ENCODE data around the gene MAP3K6.
A peak's percentile ranks its signal among the peaks of the same experiment; 100 is the strongest.

The MAP3K6 gene

DNA sequence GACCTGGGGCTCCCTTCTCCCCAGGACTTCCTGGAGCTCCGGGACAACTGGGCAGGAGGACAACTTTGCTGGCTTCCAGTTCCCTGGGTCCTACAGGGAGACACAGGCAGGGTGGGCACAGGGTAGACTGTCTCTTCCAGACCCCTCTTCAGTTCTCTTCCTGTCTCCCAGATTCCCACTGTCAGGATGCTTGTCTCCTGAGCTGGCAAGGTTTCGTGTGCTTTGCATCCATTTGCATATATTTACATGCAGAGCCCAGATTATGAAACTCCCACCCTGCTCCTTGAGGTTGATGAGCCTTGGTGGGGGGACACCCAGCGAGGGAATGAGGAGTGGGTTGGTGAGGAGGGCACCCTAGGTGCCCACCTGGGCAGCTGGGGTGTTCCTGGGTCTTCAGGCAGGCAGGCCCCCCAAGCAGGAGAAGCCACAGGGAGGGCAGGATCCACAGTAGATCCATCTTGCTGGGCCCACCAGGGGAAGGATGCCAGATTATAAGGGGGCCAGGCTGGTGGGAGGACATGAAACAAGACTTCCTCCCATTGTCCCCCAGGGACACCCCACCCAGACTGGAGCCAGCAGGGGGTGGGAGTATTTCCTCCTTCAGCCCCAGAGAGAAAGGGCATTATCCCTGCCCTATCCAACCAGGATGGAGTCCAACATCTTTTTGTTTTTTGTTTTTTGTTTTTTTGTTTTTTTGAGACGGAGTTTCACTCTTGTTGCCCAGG is 7.8 kb upstream of the MAP3K6 start, which contains the start of gene FCN3:
Gene FCN3, minus strand, starts transcription at position 463 of the 725 bp plus-strand sequence. Its CDS starts 6 bp downstream, at position 457.
- no peak for DNase-seq

DNA sequence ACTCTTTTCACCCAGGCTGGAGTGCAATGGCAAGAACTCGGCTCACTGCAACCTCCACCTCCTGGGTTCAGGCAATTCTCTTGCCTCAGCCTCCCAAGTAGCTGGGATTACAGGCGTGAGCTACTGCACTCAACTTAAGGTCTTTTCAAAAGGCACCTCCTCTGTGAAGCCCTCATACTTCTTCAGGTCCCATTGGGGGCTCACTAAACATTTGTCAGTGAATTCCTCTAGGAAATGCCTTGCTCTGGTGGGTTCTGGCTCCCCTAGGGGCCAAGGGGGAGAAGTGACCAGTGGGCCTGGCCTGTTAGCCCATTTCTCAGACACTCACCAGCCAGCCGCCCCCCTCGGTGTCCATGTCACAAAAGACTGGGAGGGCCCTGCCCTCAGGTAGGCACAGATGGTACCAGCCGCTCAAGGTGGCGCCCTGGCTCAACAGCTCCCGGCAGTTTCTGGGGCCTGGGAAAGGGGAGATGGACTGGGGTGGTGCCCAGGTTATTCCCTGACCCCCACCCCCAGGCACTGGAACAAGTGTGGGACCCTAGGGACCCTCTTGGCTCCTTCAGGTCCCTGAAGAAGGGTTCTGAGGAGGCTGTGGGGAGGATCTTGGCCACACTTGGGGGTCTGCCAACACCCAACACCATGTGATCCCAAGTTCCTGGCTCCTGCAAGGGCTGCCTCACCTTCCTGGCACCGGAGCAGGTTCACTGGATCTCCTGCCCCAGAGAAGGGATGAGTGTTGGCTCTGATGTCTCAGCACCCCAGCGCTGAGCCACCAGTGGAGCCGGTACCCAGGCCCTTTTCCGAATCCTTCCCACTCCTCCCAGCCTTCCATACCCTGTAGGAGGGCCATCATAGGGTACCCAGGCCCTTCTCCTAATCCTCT is 6.3 kb upstream of the MAP3K6 start:
- DNase-seq: no peak

DNA sequence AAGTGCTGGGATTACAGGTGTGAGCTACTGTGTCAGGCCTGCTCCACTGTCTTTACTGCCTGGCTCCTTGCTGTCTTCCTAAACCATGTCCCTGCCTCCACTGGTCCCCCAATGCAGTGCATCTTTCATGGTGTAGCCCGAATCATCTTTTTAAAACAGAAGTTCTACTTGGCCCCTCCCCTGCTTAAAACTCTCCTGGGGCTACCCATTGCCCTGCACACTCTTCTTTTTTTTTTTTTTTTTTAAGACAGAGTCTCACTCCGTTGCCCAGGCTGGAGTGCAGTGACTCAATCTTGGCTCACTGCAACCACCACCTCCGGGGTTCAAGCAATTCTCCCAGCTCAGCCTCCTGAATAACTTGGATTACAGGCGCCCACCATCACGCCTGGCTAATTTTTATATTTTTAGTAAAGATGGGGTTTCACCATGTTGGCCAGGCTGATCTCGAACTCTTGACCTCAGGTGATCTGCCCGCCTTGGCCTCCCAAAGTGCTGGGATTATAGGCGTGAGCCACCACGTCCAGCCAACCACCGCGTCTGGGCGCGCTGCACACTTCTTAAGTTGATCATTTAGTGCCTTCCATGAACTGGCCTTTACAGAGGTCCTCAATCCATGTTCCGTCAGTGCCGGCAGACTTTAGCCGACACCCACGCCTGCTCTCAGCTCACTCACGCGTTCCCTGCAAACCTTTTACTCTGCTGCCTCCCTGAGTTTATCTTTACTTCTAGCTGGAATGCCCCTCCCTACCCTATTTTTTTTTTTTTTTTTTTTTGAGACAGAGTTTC is 5.5 kb upstream of the MAP3K6 start:
- no peak for DNase-seq

DNA sequence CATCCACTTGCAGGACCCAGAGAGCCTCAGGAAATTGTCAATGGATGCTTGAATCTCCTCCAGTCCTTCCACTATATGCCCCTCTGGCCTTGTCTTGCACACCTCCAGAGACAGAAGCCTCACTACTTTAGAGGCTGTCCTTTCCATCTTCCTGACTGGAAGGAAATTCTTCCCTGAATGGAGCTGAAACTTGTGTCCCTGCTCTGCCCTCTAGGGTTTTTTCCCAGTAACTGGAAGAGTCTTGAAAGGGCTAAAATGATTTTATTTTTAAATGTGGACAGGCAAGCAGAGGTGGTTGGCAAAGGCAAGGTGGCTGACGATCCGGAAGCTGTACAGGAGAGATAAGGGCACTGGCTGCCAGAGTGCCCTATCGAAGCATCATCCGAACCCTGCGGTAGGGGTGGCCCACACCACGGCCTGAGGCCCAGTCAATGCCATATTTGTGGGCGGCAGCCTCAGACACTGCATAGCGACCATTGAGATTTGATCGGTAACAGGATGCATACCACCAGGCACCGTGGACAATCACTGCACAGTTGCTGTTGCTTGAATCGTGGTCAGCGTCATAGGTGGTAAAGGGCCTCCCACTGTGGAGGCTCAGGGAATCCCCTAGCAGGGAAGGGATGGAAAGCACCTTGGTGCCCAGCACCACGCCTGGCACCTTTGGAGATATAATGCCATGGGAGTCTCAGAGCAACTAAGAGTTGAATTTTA is 2.3 kb upstream of the MAP3K6 start:
- no peak for DNase-seq

DNA sequence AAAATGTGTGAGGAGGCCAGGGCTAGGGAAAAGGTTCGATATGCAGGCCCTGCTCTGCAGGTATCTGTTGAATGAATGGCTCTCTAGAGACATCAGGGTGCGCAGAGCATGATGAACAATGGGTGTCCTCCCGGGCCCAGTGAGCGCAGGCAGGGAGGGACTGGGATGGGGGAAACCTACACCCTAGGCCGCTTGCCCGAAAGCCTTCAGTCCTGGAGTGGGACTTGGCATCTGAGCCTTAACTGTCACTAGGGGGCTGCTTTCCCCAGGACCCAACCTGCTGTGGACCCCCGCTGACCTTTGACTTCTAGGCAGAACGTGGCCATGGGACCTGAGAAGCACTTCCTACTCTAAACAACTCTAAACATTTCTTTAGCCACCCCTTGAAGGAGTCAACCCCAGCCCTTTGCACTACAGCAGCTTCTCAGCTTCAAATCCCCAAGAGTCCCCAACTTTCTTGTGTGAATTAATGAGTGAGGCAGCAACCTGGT is 444 bp upstream of the MAP3K6 start:
- no peak for DNase-seq

DNA sequence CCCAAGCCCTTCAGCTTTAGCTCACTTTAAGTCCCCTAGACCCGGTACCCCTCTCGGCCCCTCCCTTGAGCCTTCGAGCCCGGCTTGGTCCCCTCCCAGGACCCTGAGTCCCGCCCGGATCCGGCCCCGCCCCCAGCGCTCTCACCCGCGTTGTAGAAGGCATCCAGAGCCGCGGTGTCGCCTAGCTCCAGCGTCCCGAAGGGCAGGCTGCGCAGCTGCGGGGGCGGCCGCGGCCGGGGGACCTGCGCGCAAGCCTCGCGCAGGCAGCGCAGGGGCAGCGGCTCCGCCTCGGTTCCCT is 699 bp downstream of the MAP3K6 start:
- peak; percentile 83 for DNase-seq

DNA sequence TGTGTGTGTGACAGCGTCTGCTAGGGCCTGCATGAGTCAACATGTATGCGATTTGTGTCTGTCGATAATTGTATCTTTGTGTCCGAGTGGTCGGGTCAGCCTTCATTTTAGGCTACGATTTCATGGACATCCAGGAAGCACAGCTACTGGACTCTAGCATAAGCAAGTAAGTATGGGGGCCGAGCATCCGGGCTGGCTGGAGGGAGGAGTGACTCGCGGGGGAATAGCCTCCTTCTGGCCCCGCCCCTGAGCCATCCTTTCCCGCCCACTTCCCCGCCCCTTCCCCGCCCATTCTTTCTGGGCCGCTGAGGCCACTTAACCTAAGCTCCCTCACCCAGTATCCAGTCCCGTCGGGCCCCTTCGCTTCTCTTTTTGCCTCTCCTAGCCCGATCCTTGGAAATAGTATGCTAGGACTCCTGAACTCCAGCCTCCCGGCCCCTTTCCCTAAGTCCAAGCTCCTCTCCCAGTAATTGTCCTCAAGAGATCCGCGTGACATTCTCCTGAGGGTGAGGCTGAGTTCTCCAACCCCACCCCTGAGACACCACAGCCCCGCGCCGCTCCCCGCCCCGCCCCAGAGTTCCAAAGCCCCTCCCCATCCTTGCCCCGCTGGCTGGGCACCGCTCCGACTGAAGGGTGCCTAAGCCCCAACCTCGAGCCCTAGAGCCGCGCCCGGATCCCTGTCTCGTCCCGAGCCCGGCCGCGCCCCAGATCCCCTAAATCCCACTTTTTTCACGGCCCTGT is 1.2 kb downstream of the MAP3K6 start:
- peak; percentile 85 for DNase-seq

DNA sequence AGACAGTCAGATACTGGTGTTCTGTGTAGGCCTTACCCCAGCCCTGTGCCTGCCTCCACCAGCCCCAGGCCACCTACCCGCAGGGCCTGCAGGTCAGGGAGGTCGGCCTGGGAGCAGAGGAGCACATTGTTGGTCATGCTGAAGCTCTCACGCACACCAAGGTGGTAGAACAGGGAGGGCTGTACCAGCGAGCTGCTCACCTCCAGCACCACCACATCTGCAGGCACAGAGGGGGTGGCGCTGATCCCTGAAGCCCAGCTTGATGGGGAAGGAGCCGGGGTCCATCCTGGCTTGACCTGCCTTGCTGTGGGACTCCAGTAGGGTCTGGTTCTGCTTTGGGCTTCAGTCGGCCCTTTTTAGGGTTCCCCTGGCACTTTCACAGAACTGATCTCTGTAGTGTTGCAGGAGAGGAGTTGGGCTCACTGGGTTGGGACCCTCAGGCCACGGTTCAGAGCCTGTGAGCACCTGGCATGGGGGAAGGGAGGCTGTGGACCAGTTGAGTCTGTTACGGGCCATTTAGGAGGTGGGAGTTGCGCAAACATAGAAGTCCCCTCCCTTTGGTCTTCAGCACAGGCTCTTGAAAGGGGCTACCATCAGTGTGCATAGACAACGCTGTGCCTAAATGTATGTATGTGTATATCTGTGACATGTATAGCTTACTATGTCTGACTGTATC is 1.9 kb downstream of the MAP3K6 start:
- no peak for DNase-seq

DNA sequence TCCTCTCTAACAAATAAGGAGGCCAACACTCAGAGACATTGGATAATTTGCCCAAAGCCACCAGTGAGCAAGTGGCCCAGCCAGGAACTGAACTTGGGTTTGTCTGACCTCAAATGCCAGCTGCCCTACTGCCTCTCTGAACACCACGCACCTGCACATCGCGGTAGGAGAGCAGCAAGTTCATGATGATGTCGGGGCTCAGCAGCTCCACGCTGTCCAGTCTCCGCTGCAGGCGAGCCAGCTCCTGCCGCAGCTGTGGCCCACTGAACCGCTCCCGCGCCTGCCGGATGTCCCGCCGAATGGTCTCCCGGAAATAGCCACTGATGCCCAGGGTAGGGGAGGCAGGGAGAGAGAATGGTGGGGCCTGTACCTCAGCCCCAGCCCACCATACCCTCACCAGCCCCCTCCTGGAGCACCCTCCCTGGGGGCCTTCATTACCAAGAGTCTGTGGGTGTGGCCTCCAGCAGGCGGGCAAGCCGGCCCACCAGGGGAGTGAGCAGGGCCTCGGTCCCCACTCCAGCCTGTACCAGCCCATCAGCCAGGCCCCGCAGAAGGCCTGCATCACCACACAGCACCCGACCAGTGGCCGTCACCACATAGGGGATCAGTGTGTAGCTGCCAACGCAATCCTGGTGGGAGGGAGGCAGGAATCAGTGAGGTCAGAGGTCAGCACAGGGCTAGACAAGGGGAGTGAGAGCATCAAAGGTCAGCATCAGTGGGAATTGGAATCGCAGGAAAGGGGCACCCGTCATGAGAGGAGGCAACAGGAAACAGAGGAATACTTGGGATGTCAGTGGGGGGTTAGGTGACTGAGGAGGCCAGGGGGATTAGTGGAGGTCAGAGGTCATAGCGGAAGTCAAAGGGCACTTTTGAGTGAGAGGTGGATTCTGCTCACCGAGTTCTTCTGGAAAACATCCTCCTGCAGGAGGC is 2.7 kb downstream of the MAP3K6 start:
- DNase-seq: no peak

DNA sequence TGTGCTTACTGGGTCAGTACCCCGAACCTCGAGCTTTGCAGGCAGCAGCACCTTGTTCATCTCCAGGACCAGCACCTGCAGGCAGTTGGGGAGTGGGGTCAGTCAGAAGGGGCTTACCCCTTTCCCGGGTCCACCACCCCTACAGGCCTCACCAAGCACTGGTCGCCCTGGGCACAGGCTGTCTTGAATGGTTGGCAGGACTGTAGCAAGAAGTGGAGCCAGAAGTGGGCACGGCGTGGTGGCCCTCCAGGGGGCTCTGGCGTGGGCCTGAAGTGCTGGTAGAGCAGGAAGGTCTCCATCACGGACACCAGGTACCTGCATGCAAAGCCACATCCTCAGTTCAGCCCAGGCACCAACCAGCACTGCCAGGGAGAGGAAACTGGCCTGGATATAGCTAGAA is 5.2 kb downstream of the MAP3K6 start:
- no peak for DNase-seq

DNA sequence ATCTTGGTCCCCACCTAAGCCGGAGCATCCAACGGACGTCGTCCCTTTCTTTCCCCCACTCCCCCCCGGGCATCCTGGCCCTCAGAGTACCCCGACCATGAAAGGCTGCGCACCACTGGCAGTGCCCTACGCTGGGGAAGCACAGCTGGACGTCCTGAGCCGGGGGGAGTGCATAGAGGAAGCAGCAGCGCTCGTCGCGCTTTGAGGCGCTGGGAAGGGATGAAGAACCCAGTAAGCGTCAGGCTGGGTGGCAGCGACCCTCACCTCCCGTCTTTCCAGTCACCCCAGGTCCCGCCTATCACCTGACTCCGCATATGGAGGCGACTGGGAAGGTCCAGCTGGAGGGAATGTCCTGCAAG is 5.7 kb downstream of the MAP3K6 start:
- DNase-seq: no peak

DNA sequence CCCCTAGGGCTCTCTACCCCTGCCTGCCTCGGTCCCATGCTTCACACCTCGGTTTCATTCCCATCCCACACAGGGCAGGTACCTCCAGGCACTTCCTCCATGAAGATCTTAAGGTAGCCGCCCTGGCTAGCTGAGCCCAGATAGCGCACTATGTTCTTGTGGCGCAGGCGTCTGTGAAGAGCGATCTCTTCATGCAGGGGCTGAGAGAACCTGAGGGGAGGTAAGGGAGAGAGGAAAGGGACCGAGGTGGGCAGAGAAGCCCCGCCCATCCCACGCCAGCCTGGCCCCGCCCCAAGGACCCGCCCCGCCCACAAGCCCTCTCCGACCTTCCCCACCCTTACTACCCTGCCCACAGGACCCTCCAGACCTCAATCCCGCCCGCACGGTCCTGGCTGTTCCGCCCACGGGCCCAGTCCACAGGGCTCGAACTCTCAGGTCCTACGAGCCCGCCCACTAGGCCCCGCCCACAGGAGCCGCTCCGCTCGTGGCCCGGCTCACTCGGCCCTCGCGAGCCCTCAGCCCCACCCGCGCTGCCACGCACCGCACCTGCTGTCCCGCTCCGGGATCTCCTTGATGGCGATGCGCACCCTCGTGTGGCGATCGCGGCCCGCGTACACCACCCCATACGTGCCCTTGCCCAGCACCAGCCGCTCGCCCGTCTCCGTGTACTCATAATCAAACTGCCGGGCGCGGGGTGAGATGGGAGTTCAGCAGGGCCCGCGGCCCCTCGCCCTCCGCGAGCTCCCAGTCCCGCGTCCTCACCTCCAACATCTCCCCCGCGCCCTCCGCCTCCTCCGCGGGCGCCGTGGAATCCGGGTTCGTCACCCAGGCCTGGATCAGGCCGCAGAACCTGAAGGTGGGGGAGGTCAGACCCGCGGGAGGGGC is 6.4 kb downstream of the MAP3K6 start:
- peak; percentile 71 for DNase-seq

DNA sequence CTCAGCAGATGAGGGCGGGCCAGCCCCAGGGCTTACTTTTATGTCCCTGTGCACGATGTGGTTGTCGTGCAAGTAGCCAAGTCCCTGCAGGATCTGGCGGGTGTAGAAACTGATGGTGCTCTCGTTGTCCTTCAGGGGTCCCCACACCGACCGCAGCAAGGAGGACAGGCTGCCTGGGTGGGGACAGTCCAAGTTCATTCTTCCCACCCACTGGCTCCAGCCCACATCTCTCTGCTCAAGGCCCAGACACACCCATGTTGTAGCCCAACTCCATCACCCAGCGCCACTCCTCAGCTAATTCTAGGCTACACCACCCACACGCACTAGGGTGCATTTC is 7.0 kb downstream of the MAP3K6 start:
- DNase-seq: no peak

DNA sequence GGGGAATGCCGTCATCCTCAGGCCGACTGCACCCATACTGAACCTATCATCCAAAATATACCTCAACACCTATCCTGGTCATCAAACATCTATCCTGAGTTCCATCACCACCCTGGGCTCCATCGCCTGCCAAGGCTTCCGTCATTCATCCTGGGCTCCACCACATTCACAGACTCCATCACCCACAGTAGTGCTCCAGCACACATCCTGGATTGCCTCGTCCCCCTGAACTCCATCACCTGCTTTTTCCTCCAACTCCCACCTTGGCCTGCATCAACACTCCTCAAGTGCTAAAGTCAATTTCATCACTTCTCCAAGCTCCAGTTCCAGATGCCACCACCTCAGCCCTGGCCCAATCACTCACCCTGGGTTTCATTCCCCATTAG is 7.8 kb downstream of the MAP3K6 start:
- DNase-seq: no peak

DNA sequence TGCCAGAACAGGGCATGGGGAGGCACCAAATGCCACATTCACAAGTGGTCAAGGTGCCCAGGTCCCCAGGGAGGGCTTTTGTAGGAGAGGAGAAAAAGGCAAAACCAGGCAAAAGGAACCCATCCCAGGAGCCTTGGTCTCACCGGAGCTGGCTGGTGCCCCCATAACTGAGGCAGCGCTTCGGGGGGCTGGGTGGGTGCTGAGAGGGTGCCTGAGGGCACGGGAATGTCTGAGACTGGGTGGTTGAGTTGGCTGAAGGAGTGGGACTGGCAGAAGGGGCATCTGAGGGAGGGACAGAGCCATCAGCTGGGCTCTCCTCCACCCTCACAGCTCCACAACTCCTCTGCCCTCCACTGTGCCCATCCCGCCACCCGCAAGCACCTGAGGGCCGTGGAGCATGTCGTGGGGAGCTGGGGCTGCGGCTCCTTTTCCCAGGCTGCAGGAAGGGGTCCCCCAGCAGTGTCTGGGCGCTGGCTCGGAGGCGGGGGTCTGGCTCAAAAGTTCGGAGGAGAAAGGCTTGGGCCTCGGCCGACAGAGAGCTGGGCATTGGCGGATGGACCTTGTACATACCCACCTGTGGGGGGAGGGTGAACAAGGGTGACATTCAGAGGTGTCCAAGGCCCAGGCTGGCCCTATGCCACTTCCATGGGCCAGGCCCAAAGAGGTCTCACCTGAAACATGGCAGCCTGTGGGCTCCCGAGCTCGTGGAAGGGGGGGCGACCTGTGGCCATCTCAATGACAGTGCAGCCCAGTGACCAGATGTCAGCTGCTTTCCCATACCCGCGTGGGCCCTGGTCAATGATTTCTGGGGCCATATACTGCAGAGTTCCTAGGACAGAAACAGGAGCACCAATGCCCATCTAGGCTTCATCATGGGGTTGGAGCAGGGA is 8.5 kb downstream of the MAP3K6 start:
- DNase-seq: no peak

DNA sequence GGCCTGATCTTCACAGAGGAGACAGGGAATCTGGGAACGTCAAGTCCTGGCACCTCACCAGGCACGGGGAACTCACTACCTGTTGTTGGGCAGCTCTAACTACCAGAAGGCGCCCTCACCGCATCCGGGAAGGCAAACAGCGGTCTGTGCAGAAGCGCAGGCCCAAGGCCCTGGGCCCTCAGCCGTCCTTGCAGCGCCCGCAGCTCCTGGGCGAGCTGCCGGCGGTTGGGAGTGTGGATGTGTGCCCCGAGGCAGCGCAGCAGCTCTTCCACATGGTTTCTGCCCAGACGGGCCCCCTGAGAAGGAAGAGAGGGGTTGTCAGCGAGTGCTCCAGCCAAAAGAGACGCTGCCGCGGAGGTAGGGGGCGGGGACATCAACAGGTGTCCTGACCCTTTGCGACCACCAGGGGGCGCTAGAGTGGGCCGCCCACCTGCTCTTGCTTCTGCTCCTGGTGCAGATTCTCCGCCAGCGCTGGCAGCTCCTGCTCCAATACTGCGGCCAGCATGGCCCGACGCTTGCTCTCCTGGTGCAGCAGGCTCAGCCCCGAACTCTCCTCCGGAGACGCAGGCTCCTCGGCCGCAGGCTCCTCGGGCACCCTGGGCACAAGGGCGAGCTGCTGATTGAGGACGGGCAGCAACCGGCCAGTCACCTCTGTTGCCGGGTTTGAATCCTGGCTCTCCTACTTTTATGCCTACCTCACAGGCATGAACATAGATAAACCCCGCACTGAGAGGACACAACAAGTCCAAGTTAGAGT is 9.3 kb downstream of the MAP3K6 start:
- peak; percentile 84 for DNase-seq

DNA sequence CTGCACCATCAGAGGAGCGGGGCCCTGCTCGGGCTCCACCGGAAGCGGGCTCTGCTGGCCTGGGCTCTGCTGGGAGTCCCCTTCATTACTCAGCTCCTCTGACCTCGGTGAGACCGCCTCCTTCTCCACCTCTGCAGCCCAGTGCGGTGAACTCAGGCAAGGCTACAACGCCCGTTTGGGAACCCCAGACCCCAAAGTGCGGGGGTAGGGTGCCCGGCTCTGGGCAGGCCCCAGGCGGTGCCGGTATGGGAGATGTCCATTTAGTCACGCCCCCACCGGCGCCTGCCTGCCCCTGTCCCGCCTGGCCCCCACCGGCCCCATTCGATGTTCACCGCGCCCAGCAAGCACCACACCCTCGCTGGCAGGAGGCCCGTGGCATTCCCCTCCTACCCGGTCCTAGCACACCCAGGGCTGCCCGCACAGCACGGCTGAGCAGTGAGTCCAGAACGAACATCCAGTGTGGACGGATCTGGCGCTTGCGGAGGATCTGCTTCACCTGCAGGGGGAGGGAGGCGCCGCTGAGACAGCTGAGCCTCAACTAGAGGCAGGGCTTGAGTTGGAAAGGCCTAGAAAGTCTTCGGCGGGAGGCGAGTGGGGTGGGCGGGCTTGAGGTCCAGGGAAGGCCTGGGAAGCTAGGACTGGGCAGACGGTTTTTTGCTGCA is 10.0 kb downstream of the MAP3K6 start:
- peak; percentile 71 for DNase-seq
